Nephron (organoid): ENCODE data around the gene SETD2.
"Not testable (repeated sequence)": the region's sequence is repeated elsewhere in the genome, so short reads cannot be mapped to it uniquely, and the experiment has no call there.

Experiments
- H3K27ac Mint-ChIP-seq, 3 experiments: 2 replicates each; pipeline ENCODE4 v1.8.0; 2020; ENCODE audit warnings: mixed read lengths in 3 of 3, mild to moderate bottlenecking in 2 of 3, moderate library complexity in 1 of 3
- H3K27me3 Mint-ChIP-seq: 2 replicates; pipeline ENCODE4 v1.8.0; 2021; ENCODE audit warnings: low read depth, mild to moderate bottlenecking, moderate library complexity, mixed read lengths
- H3K36me3 Mint-ChIP-seq: 2 replicates; pipeline ENCODE4 v1.8.0; 2020; ENCODE audit warnings: low read depth, mixed read lengths
- H3K4me1 Mint-ChIP-seq: 2 replicates; pipeline ENCODE4 v1.8.0; 2020; ENCODE audit warnings: mixed read lengths
- H3K4me3 Mint-ChIP-seq, 3 experiments: 2 replicates each; pipeline ENCODE4 v1.8.0; 2020; ENCODE audit warnings: mild to moderate bottlenecking in 3 of 3, mixed read lengths in 3 of 3, moderate library complexity in 2 of 3
- H3K9me3 Mint-ChIP-seq: 2 replicates; pipeline ENCODE4 v1.8.0; 2020; ENCODE audit warnings: mixed read lengths
- CTCF ChIP-seq, 3 experiments: fragments of 200-600 bp; sonication (generic); IDR thresholded peaks; one replicate each; pipeline ENCODE4 v1.5.0; 2021; ENCODE audit warnings: antibody characterized with exemption in 3 of 3; ENCODE audit not compliant: unreplicated experiment in 3 of 3

SETD2 gene

GRCh38 chr3:47120138-47120537 lies 43.8 kb downstream of the SETD2 start:
- Mint-ChIP-seq H3K27ac (no peak overlapping the region), H3K4me3 (no peak overlapping the region), H3K27me3 (no peaks in the 10 kb centered on the region), H3K4me1 (peaks cover 17% of the 10 kb centered on the region), H3K36me3 (peaks cover 70% of the 10 kb centered on the region), H3K9me3 (no peaks in the 10 kb centered on the region)
- no peak for TF ChIP-seq CTCF (IDR thresholded peaks at IDR 0.05; ENCODE audit: unreplicated experiment in 3 of 3)

GRCh38 chr3:47119387-47119786 lies 44.5 kb downstream of the SETD2 start:
- H3K36me3 Mint-ChIP-seq: peaks cover 70% of the 10 kb centered on the region
- H3K27ac Mint-ChIP-seq: peak overlapping the region in 1 of 3 experiments; percentile 31
- H3K27me3 Mint-ChIP-seq, H3K4me3 Mint-ChIP-seq, H3K9me3 Mint-ChIP-seq: not testable (repeated sequence)
- H3K4me1 Mint-ChIP-seq: peaks cover 17% of the 10 kb centered on the region

GRCh38 chr3:47117807-47118364 lies 46.0 kb downstream of the SETD2 start:
- H3K27ac Mint-ChIP-seq: peak overlapping the region; percentile 6 to 72 (median 26)
- H3K4me3 Mint-ChIP-seq: no peak overlapping the region
- H3K4me1 Mint-ChIP-seq: peaks cover 17% of the 10 kb centered on the region
- H3K9me3 Mint-ChIP-seq: no peaks in the 10 kb centered on the region
- no peaks in the 10 kb centered on the region for H3K27me3 Mint-ChIP-seq
- peaks cover 72% of the 10 kb centered on the region for H3K36me3 Mint-ChIP-seq
- no peak for TF ChIP-seq CTCF (IDR thresholded peaks at IDR 0.05; ENCODE audit: unreplicated experiment in 3 of 3)

- H3K4me1 Mint-ChIP-seq, H3K9me3 Mint-ChIP-seq, H3K27me3 Mint-ChIP-seq, H3K4me3 Mint-ChIP-seq, H3K27ac Mint-ChIP-seq: not testable (repeated sequence)
- H3K36me3 Mint-ChIP-seq: peaks cover 62% of the 10 kb centered on the region
These were observed 48.4 kb downstream of the SETD2 start for GRCh38 chr3:47115524-47115923.

GRCh38 chr3:47113669-47114365 lies 50.1 kb downstream of the SETD2 start:
- Mint-ChIP-seq H3K27me3 (no peaks in the 10 kb centered on the region), H3K4me1 (peaks cover 9% of the 10 kb centered on the region), H3K36me3 (peaks cover 59% of the 10 kb centered on the region), H3K27ac (no peak overlapping the region), H3K9me3 (no peaks in the 10 kb centered on the region), H3K4me3 (no peak overlapping the region)
- no peak for TF ChIP-seq CTCF (IDR thresholded peaks at IDR 0.05; ENCODE audit: unreplicated experiment in 3 of 3)

GRCh38 chr3:47112997-47113396 lies 50.9 kb downstream of the SETD2 start:
- Mint-ChIP-seq H3K4me1 (peaks cover 16% of the 10 kb centered on the region), H3K36me3 (peaks cover 65% of the 10 kb centered on the region), H3K9me3 (no peaks in the 10 kb centered on the region), H3K27ac (no peak overlapping the region), H3K4me3 (no peak overlapping the region), H3K27me3 (no peaks in the 10 kb centered on the region)
- TF ChIP-seq CTCF (IDR thresholded peaks at IDR 0.05; ENCODE audit: unreplicated experiment in 3 of 3): no peak

GRCh38 chr3:47109393-47109792 lies 54.5 kb downstream of the SETD2 start:
- Mint-ChIP-seq H3K9me3 (no peaks in the 10 kb centered on the region), H3K4me1 (peaks cover 13% of the 10 kb centered on the region), H3K36me3 (peaks cover 67% of the 10 kb centered on the region)

More at GRCh38 chr3:47109393-47109792, 54.5 kb downstream of the SETD2 start:
- H3K27ac Mint-ChIP-seq: peak overlapping the region in 1 of 3 experiments; percentile 74
- TF ChIP-seq CTCF (IDR thresholded peaks at IDR 0.05; ENCODE audit: unreplicated experiment in 3 of 3): no peak
- no peak overlapping the region for H3K4me3 Mint-ChIP-seq
- no peaks in the 10 kb centered on the region for H3K27me3 Mint-ChIP-seq
